ENCODE data around the gene COA3. TPM values are rescaled to one million over a fixed set of nuclear protein-coding genes. Genes with fewer than 3 reads are reported as not detected.
A peak's percentile ranks its signal among the peaks of the same experiment; 100 is the strongest.

Gene COA3
- total RNA-seq, 4 donors from 2014 or later = 68.5 to 156 (median 139) TPM

GRCh38 chr17:42833767-42834422 lies 35.4 kb upstream of the COA3 start:
- peak overlapping the region; percentile 88 to 90 (median 89) for H3K27ac ChIP-seq
- H3K4me3 ChIP-seq = peak overlapping the region; percentile 73 to 93 (median 86)
- no peak for TF ChIP-seq CTCF (IDR thresholded peaks at IDR 0.05)
- no peaks in the 10 kb centered on the region for H3K27me3 ChIP-seq
- H3K36me3 ChIP-seq = peaks cover 0 to 38% (median 0%) of the 10 kb centered on the region in 3 donors
- peaks cover 0 to 18% (median 3%) of the 10 kb centered on the region in 4 donors for H3K4me1 ChIP-seq
- H3K9me3 ChIP-seq = no peaks in the 10 kb centered on the region
- no peak for DNase-seq

DNA sequence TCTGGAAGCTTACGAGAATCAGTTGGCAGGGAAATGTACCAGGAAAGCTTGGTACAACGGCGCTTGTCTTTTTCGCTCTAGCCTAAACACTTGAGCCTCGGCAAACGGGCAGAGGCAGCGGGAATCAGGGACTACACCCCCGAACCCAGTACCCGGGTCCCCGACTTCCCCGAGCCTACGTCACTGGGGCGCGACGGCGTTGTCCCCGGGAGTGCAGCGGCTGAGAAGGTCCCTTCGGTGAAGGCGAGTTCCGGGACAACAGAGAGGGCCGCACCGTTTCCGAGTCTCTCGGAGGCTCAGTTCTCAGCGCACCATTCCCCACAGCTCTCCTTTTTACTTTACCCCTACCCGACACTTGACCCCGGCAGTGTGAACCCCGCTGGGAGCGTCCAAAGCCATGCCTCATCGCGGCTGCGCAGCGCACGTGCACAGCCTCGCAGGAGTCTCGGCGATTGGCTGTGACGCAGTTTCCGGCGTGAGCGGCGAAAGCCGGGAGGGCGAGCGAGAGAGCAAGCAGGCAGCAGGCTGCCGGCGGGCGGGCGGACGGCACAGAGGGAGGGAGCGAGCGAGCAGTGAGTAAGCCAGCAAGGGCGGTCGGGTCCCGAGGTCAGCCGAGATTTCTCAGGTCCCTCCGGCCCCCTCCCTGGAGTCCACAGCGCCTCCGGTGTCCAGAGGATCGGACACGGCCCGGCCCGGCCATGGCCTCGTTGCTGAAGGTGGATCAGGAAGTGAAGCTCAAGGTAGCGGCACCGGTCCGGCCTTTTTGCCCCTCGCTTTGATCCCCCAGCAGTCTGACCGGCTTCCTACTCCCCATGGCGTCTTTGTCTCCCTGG lies 34.6 kb upstream of the COA3 start, which contains the start of gene PSME3:
PSME3 (plus strand) TSS at position 464 of the 833 bp plus-strand sequence; CDS start at position 699, 235 bp downstream.
- H3K4me1 ChIP-seq = peaks cover 0 to 18% (median 3%) of the 10 kb centered on the region in 4 donors
- no peaks in the 10 kb centered on the region for H3K9me3 ChIP-seq
- peak within 1 kb of the TSS; percentile 73 to 93 (median 86) for H3K4me3 ChIP-seq
- no peaks in the 10 kb centered on the region for H3K27me3 ChIP-seq
- peak within 1 kb of the TSS; percentile 88 to 90 (median 89) for H3K27ac ChIP-seq
- peaks cover 0 to 31% (median 0%) of the 10 kb centered on the region in 3 donors for H3K36me3 ChIP-seq
- peak; percentile 89 to 96 (median 95) for DNase-seq
- TF ChIP-seq POLR2A (IDR thresholded peaks at IDR 0.05) (peak; percentile 87 to 93), CTCF (IDR thresholded peaks at IDR 0.05) (no peak)

GRCh38 chr17:42832213-42832933 lies 33.9 kb upstream of the COA3 start:
- no peaks in the 10 kb centered on the region for H3K27me3 ChIP-seq
- H3K27ac ChIP-seq = peak overlapping the region; percentile 88 to 90 (median 89)
- no peak for TF ChIP-seq POLR2A (IDR thresholded peaks at IDR 0.05)
- no peak for TF ChIP-seq CTCF (IDR thresholded peaks at IDR 0.05)
- no peak for DNase-seq
- peak overlapping the region; percentile 73 to 93 (median 86) for H3K4me3 ChIP-seq
- H3K9me3 ChIP-seq = no peaks in the 10 kb centered on the region
- peaks cover 0 to 18% (median 3%) of the 10 kb centered on the region in 4 donors for H3K4me1 ChIP-seq
- H3K36me3 ChIP-seq = peaks cover 0 to 23% (median 0%) of the 10 kb centered on the region in 3 donors

DNA sequence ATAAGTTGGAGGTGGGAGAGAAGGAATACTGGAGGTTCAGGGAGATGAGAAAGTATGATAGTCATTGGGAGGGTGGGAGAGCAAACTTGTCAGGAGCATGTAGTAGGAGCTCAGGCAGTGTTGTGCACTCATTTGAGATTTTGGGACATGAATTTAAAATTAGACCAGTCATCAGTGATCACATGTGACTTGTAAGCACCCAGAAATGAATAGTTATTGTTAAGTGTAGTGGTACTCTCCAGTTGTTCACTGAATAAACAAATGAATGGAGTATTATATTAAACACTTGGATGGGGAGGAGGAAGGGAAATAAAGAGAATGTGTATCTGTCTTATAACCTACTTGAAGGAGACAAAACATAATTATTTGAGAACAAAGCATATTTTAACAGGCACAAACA lies 32.5 kb upstream of the COA3 start:
- Histone ChIP-seq H3K9me3 (no peaks in the 10 kb centered on the region), H3K27me3 (no peaks in the 10 kb centered on the region), H3K4me1 (peaks cover 0 to 18% (median 3%) of the 10 kb centered on the region in 4 donors), H3K4me3 (no peak overlapping the region), H3K27ac (no peak overlapping the region), H3K36me3 (peaks cover 0 to 9% (median 0%) of the 10 kb centered on the region in 3 donors)
- TF ChIP-seq CTCF (IDR thresholded peaks at IDR 0.05) (no peak), POLR2A (IDR thresholded peaks at IDR 0.05) (no peak)
- DNase-seq = no peak

- H3K4me3 ChIP-seq = no peak overlapping the region
- DNase-seq = no peak
- no peaks in the 10 kb centered on the region for H3K27me3 ChIP-seq
- no peaks in the 10 kb centered on the region for H3K9me3 ChIP-seq
- TF ChIP-seq CTCF (IDR thresholded peaks at IDR 0.05) = no peak
- TF ChIP-seq POLR2A (IDR thresholded peaks at IDR 0.05) = no peak
- no peak overlapping the region for H3K27ac ChIP-seq
- H3K36me3 ChIP-seq = no peaks in the 10 kb centered on the region
- H3K4me1 ChIP-seq = peaks cover 0 to 14% (median 9%) of the 10 kb centered on the region in 4 donors
Observed at GRCh38 chr17:42827472-42827871, 29.0 kb upstream of the COA3 start.

All from Peyer's patch (tissue), 4 donors.